Caco-2 (cell line): ENCODE data around the gene LINGO1. TPM values are rescaled to one million over a fixed set of nuclear protein-coding genes. Genes with fewer than 3 reads are reported as not detected.

ENCODE experiments used
- BruUV-seq: library from RNA; stranded (reverse); fragments of 400-500 nt; replicated peaks from 2 replicates; lab custom pipeline; 2021; lab: Mats Ljungman, UMichigan
- CTCF ChIA-PET: fragments of 300-600 bp; sonication (Branson Sonifier 250); formaldehyde crosslinking; loops from one replicate; lab custom pipeline; 2022; ENCODE audit warnings: antibody characterized with exemption; lab: Charles Lee
- POLR2A ChIA-PET: fragments of 300-600 bp; sonication (Branson Sonifier 250); formaldehyde crosslinking; loops from one replicate; lab custom pipeline; 2022; ENCODE audit warnings: antibody characterized with exemption; lab: Charles Lee
- DNase-seq, 2 experiments: peaks; one replicate each; pipeline versions ENCODE4 v3.0.0 to v3.0.0-alpha.2; 2020 to 2022
- H3K27me3 ChIP-seq: replicated peaks from 2 replicates; pipeline ENCODE4 v1.6.0; 2011; ENCODE audit warnings: low read length; ENCODE audit not compliant: control insufficient read depth, insufficient read depth
- H3K36me3 ChIP-seq: 2 replicates; pipeline ENCODE4 v1.5.1; 2011; ENCODE audit warnings: low read length; ENCODE audit not compliant: control insufficient read depth, insufficient read depth
- H3K4me1 ChIP-seq: fragments of 250-450 bp; sonication (Bioruptor Pico); 2 replicates; pipeline ENCODE4 v1.5.1; 2020; ENCODE audit warnings: mild to moderate bottlenecking
- H3K4me3 ChIP-seq: 2 replicates; pipeline ENCODE4 v1.5.1; 2011; ENCODE audit warnings: low read depth, mild to moderate bottlenecking, control low read depth, low read length
- H3K9me3 ChIP-seq: fragments of 250-450 bp; sonication (Bioruptor Pico); 2 replicates; pipeline ENCODE4 v1.5.1; 2020; ENCODE audit warnings: mild to moderate bottlenecking, moderate library complexity
- H3K27ac Mint-ChIP-seq: one replicate; pipeline ENCODE4 v1.8.0; 2022; ENCODE audit warnings: mixed read lengths; ENCODE audit not compliant: unreplicated experiment
- H3K27me3 Mint-ChIP-seq: one replicate; pipeline ENCODE4 v1.8.0; 2022; ENCODE audit warnings: mixed read lengths; ENCODE audit not compliant: insufficient read depth, unreplicated experiment
- H3K36me3 Mint-ChIP-seq: one replicate; pipeline ENCODE4 v1.8.0; 2022; ENCODE audit warnings: mild to moderate bottlenecking, mixed read lengths; ENCODE audit not compliant: insufficient read depth, unreplicated experiment
- H3K4me1 Mint-ChIP-seq: one replicate; pipeline ENCODE4 v1.8.0; 2022; ENCODE audit warnings: low read depth, mixed read lengths; ENCODE audit not compliant: unreplicated experiment
- H3K4me3 Mint-ChIP-seq: one replicate; pipeline ENCODE4 v1.8.0; 2022; ENCODE audit warnings: mild to moderate bottlenecking, moderate library complexity, mixed read lengths; ENCODE audit not compliant: unreplicated experiment
- H3K9me3 Mint-ChIP-seq: one replicate; pipeline ENCODE4 v1.8.0; 2022; ENCODE audit warnings: mixed read lengths; ENCODE audit not compliant: unreplicated experiment
- intact Hi-C: fragments of 100-400 bp; cut with micrococcal nuclease; formaldehyde crosslinking; loops from one replicate; pipeline ENCODE4 v1.10.0; 2022; ENCODE audit not compliant: unreplicated experiment
- total RNA-seq: library from RNA; stranded (reverse); gene quantifications from 2 replicates; pipeline ENCODE4 v1.2.3, GENCODE V29; 2022
- TF ChIP-seq, protein P1 (sequence below), 2 experiments: fragments of 200-600 bp in 1 of 2; IDR thresholded peaks; 1 replicate in 1 of 2; 2 replicates in 1 of 2; pipeline versions ENCODE4 v1.5.1 to v1.8.0; 2011 to 2022; ENCODE audit warnings: antibody characterized with exemption in 1 of 2, control low read depth in 1 of 2, inconsistent platforms in 1 of 2, low read depth in 1 of 2, low read length in 1 of 2, mild to moderate bottlenecking in 1 of 2, moderate library complexity in 1 of 2; ENCODE audit not compliant: insufficient read depth in 1 of 2, severe bottlenecking in 1 of 2, unreplicated experiment in 1 of 2

The LINGO1 gene
- total RNA-seq, 1 experiment from 2014 or later = 1.4 TPM

DNA sequence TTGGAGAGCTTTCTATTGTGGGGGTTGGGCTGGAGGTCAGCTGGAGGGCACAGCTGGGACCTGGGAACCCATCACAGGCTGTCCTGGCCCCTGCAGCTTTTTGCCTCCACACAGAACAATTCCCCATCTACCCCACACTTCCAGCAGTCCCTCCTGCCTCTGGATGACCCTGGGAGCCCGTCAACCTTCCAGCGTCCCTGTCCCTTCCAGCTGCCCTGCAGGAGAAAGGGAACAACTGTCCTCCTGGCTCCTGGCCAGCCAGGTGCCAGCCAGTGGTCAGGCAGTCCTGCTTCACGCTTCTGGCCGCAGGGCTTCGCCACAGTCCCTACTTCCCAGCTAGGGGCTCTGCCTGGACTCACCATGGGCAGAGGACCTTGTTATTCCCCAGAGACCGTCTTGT is 27.2 kb downstream of the LINGO1 start:
- H3K27me3 ChIP-seq = no peaks in the 10 kb centered on the region
- intact Hi-C loops = no loop called here
- Mint-ChIP-seq H3K4me3 (no peak overlapping the region), H3K27ac (no peak overlapping the region), H3K36me3 (no peaks in the 10 kb centered on the region), H3K9me3 (no peaks in the 10 kb centered on the region), H3K4me1 (no peaks in the 10 kb centered on the region), H3K27me3 (no peaks in the 10 kb centered on the region)
- no peak for DNase-seq
- H3K4me1 ChIP-seq = no peaks in the 10 kb centered on the region
- TF ChIP-seq, protein P1, sequence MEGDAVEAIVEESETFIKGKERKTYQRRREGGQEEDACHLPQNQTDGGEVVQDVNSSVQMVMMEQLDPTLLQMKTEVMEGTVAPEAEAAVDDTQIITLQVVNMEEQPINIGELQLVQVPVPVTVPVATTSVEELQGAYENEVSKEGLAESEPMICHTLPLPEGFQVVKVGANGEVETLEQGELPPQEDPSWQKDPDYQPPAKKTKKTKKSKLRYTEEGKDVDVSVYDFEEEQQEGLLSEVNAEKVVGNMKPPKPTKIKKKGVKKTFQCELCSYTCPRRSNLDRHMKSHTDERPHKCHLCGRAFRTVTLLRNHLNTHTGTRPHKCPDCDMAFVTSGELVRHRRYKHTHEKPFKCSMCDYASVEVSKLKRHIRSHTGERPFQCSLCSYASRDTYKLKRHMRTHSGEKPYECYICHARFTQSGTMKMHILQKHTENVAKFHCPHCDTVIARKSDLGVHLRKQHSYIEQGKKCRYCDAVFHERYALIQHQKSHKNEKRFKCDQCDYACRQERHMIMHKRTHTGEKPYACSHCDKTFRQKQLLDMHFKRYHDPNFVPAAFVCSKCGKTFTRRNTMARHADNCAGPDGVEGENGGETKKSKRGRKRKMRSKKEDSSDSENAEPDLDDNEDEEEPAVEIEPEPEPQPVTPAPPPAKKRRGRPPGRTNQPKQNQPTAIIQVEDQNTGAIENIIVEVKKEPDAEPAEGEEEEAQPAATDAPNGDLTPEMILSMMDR (IDR thresholded peaks at IDR 0.05; ENCODE audit: insufficient read depth in 1 of 2, low read depth in 1 of 2, low read length in 1 of 2, severe bottlenecking in 1 of 2, unreplicated experiment in 1 of 2) = no peak
- no peaks in the 10 kb centered on the region for H3K9me3 ChIP-seq
- no peak overlapping the region for H3K4me3 ChIP-seq
- CTCF ChIA-PET = no interaction called here
- H3K36me3 ChIP-seq = no peaks in the 10 kb centered on the region
- no TSS peak for BruUV-seq
- POLR2A ChIA-PET = no interaction called here

DNA sequence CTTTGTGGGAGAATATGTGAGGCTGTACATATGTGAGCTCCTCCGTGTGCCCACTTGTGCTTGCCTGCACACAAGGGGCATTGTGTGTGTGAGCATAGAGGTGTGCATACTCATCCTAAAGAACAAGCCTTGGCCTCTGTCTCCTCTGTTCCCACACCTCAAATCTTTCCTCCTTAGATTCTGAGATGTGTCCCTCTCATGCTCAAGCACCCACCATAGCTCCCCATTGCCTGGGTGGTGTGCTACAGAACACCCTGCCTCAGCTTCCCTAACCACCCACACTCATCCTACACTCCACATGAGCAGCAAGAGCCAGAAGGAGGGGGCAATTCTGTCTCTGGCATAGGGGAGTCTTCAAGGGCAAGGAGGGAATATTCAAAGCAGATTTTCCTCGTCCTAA is 27.7 kb downstream of the LINGO1 start:
- no peaks in the 10 kb centered on the region for H3K4me1 Mint-ChIP-seq
- H3K27ac Mint-ChIP-seq = no peak overlapping the region

DNA sequence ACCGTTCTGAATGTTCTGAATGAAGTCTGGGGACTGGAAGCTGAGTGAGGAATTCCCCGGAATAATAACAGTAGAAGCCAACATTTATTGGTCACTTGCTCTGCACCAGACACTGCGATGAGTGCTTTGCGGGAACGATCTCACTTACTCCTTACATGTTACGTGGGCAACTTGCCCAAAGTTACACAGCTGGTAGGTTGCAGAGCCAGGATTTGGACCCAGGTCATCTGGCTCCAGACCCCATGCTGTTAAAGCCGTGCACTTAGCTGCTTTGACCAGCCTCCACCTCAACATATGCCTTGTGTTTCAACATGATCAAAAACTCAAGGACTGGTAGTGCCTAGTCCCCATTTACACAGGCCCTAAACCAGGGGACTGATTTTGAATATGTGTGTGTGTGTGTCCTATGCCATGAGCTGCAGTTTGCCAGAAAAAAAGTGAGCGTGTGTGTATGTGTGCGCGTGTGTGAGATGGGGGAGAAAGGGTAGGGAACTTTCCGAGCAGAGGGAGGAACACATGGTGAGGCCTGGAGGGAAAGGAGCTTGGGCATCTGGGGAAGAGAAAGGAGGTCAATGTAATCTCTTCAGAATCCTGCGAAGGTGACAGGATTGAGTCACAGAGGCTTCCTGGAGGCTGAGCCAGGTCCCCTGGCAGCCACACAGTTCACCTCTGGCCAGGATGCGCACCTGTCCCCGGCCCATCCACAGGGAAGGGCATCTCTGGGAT is 28.9 kb downstream of the LINGO1 start:
- no peak overlapping the region for H3K27ac Mint-ChIP-seq
- no peak overlapping the region for H3K4me3 ChIP-seq
- no peaks in the 10 kb centered on the region for H3K36me3 ChIP-seq
- H3K27me3 Mint-ChIP-seq = no peaks in the 10 kb centered on the region
- CTCF ChIA-PET = interaction anchor here (0.8 kb wide), 1 partner anchor 14 kb away, joined by 3 read pairs; no protein-coding TSS in a partner anchor
- BruUV-seq = no TSS peak
- POLR2A ChIA-PET = no interaction called here
- no peak overlapping the region for H3K4me3 Mint-ChIP-seq
- TF ChIP-seq, protein P1 (IDR thresholded peaks at IDR 0.05; ENCODE audit: insufficient read depth in 1 of 2, low read depth in 1 of 2, low read length in 1 of 2, severe bottlenecking in 1 of 2, unreplicated experiment in 1 of 2) = no peak
- DNase-seq = no peak
- no peaks in the 10 kb centered on the region for H3K36me3 Mint-ChIP-seq
- intact Hi-C loops = no loop called here
- no peaks in the 10 kb centered on the region for H3K4me1 Mint-ChIP-seq
- no peaks in the 10 kb centered on the region for H3K9me3 ChIP-seq
- H3K27me3 ChIP-seq = no peaks in the 10 kb centered on the region
- H3K4me1 ChIP-seq = no peaks in the 10 kb centered on the region
- H3K9me3 Mint-ChIP-seq = no peaks in the 10 kb centered on the region

More for the DNA sequence above, 27.7 kb downstream of the LINGO1 start:
- no peaks in the 10 kb centered on the region for H3K36me3 Mint-ChIP-seq
- TF ChIP-seq, protein P1 (IDR thresholded peaks at IDR 0.05; ENCODE audit: insufficient read depth in 1 of 2, low read depth in 1 of 2, low read length in 1 of 2, severe bottlenecking in 1 of 2, unreplicated experiment in 1 of 2) = no peak
- DNase-seq = no peak
- no peaks in the 10 kb centered on the region for H3K36me3 ChIP-seq
- H3K4me1 ChIP-seq = no peaks in the 10 kb centered on the region
- H3K9me3 ChIP-seq = no peaks in the 10 kb centered on the region
- no peaks in the 10 kb centered on the region for H3K27me3 Mint-ChIP-seq
- BruUV-seq = no TSS peak
- H3K4me3 ChIP-seq = no peak overlapping the region
- H3K4me3 Mint-ChIP-seq = no peak overlapping the region
- intact Hi-C loops = no loop called here
- POLR2A ChIA-PET = no interaction called here
- CTCF ChIA-PET = no interaction called here
- H3K27me3 ChIP-seq = no peaks in the 10 kb centered on the region
- H3K9me3 Mint-ChIP-seq = no peaks in the 10 kb centered on the region
